Measurements from ENCODE around the gene CLASP1. TPM values are rescaled to one million over a fixed set of nuclear protein-coding genes. Genes with fewer than 3 reads are reported as not detected.

Gene CLASP1
- total and polyA plus RNA-seq, 2 donors (not counting 3 experiments of a cell fraction or from before 2014, with no cell fraction given), result 10.0 to 57.9 TPM

- H3K27ac ChIP-seq (ENCODE audit: insufficient read depth, low read depth, low read length), result no peak overlapping the region
- no peaks in the 10 kb centered on the region for H3K79me2 ChIP-seq (ENCODE audit: control insufficient read depth, insufficient read depth, low read length)
- H3K9me3 ChIP-seq (replicated peaks; ENCODE audit: control insufficient read depth, insufficient read depth, low read length), result no peaks in the 10 kb centered on the region
- ChIA-PET CTCF (interaction anchor here (1.1 to 4.0 kb wide), 4 partner anchors 10 to 27 kb away, joined by 3 to 13 read pairs (median 4); no protein-coding TSS in a partner anchor), POLR2A (no interaction called here)
- peaks cover 9 to 16% of the 10 kb centered on the region in 2 experiments for H3K36me3 ChIP-seq (ENCODE audit: control insufficient read depth in 2 of 2, extremely low read depth in 1 of 2, insufficient read depth in 2 of 2, low read length in 2 of 2)
- no peaks in the 10 kb centered on the region for H4K20me1 ChIP-seq (replicated peaks; ENCODE audit: control insufficient read depth, extremely low read depth, insufficient read depth, low read length)
- no peaks in the 10 kb centered on the region for H3K4me1 ChIP-seq (ENCODE audit: control insufficient read depth, extremely low read depth, insufficient read depth, low read length)
- H3K9me1 ChIP-seq (replicated peaks; ENCODE audit: control insufficient read depth, extremely low read depth, insufficient read depth, low read length), result no peaks in the 10 kb centered on the region
- no peak for DNase-seq (ENCODE audit: low read depth, low spot score)
- intact Hi-C loops (cut with micrococcal nuclease), result no loop called here
- no peaks in the 10 kb centered on the region for H3K27me3 ChIP-seq (ENCODE audit: control insufficient read depth in 2 of 2, insufficient read depth in 2 of 2, low read length in 2 of 2)
- H3K4me3 ChIP-seq (replicated peaks in 1 of 3; ENCODE audit: insufficient read depth in 1 of 3, low read depth in 1 of 3, low read length in 3 of 3), result no peak overlapping the region
- FAIRE-seq, result no peak
- H2AFZ ChIP-seq (ENCODE audit: low read depth, low read length), result no peak overlapping the region
- no TSS peak for BruUV-seq (replicated peaks)
- H3K9ac ChIP-seq (replicated peaks; ENCODE audit: extremely low read depth, insufficient read depth, low read length), result no peak overlapping the region
- dilution Hi-C loops (cut with MboI; ENCODE audit: extremely low pct_ligation_motif_present, low sequenced_read_pairs), result no loop called here
- no peak overlapping the region for H3K4me2 ChIP-seq (ENCODE audit: insufficient read depth, low read length)
- TF ChIP-seq CTCF (IDR thresholded peaks at IDR 0.05; ENCODE audit: extremely low read depth in 1 of 2, insufficient read depth in 1 of 2, low read depth in 1 of 2, low read length in 2 of 2) (no peak), GATA2 (IDR thresholded peaks at IDR 0.05; ENCODE audit: insufficient read depth, insufficient read length, low read depth, low read length) (no peak), JUN (IDR thresholded peaks at IDR 0.05; ENCODE audit: borderline replicate concordance, insufficient read depth, insufficient read length, low read depth) (no peak), POLR2AphosphoS5 (IDR thresholded peaks at IDR 0.05; ENCODE audit: insufficient read depth, low read depth, low read length) (no peak), MYC (IDR thresholded peaks at IDR 0.05; ENCODE audit: low read depth, low read length) (no peak), POLR2A (IDR thresholded peaks at IDR 0.05; ENCODE audit: low read depth, low read length) (no peak), EZH2 (IDR thresholded peaks at IDR 0.05; ENCODE audit: borderline replicate concordance, low read depth, low read length, severe bottlenecking) (no peak), FOS (IDR thresholded peaks at IDR 0.05; ENCODE audit: borderline replicate concordance, insufficient read depth, low read length) (no peak), MAX (IDR thresholded peaks at IDR 0.05; ENCODE audit: insufficient read depth, insufficient read length) (no peak)
Measured at GRCh38 chr2:121429119-121429903, 220.0 kb downstream of the CLASP1 start.

Data from endothelial cell of umbilical vein (primary cell).